A549 (cell line): ENCODE results near the gene CBY1.

Source experiments
- CTCF ChIP-seq: fragments of >200 bp; sonication (Bioruptor Twin); formaldehyde crosslinking; IDR thresholded peaks from 3 replicates; pipeline ENCODE4 v1.5.1; 2016
- ELK1 ChIP-seq: fragments of 150-350 bp; IDR thresholded peaks from 2 replicates; pipeline ENCODE4 v1.6.1; 2014; ENCODE audit warnings: low read depth, mild to moderate bottlenecking, low read length
- EP300 ChIP-seq, 2 experiments: fragments of >200 bp; sonication (Bioruptor Twin); formaldehyde crosslinking; IDR thresholded peaks; 2 replicates in 1 of 2; 3 replicates in 1 of 2; pipeline ENCODE4 v1.6.1; 2016 to 2017
- KDM5A ChIP-seq: fragments of 200-600 bp; sonication (generic); IDR thresholded peaks from 2 replicates; pipeline ENCODE4 v1.6.1; 2016; ENCODE audit warnings: antibody characterized with exemption, mild to moderate bottlenecking
- PBX3 ChIP-seq: IDR thresholded peaks from 2 replicates; pipeline ENCODE4 v1.6.1; 2012

- no peak for TF ChIP-seq ELK1
- no peak for TF ChIP-seq CTCF
- no peak for TF ChIP-seq PBX3
- TF ChIP-seq KDM5A, result no peak
- no peak for TF ChIP-seq EP300 (IDR thresholded peaks at IDR 0.05)
Observed at GRCh38 chr22:38684895-38685294, 28.5 kb downstream of the CBY1 start.
